DND-41 (cell line): ENCODE data around the gene BRIP1.

Source experiments
- ATAC-seq: fragments of 200-7000 bp; cut with Tn5 transposase; 3 replicates; pipeline ENCODE4 v1.9.1; 2021; ENCODE audit warnings: low read depth; ENCODE audit not compliant: insufficient read depth
- DNase-seq: peaks from one replicate; pipeline ENCODE4 v3.0.0-alpha.2; 2020
- H2AFZ ChIP-seq: 2 replicates; pipeline ENCODE4 v1.6.0; 2012; ENCODE audit warnings: low read depth, low read length
- H3K27ac ChIP-seq: 2 replicates; pipeline ENCODE4 v1.5.1; 2012; ENCODE audit warnings: low read length, inconsistent platforms
- H3K27me3 ChIP-seq: fragments of 200-600 bp; sonication (generic); 2 replicates; pipeline ENCODE4 v1.6.0; 2012; ENCODE audit warnings: low read length, mild to moderate bottlenecking, inconsistent platforms; ENCODE audit not compliant: insufficient read depth, poor library complexity
- H3K36me3 ChIP-seq: 2 replicates; pipeline ENCODE4 v1.5.1; 2012; ENCODE audit warnings: low read length, inconsistent platforms; ENCODE audit not compliant: insufficient read depth
- H3K4me1 ChIP-seq: 2 replicates; pipeline ENCODE4 v1.5.1; 2012; ENCODE audit warnings: mild to moderate bottlenecking, low read length; ENCODE audit not compliant: insufficient read depth
- H3K4me2 ChIP-seq: 2 replicates; pipeline ENCODE4 v1.6.0; 2012; ENCODE audit warnings: mild to moderate bottlenecking, moderate library complexity, low read length, inconsistent platforms; ENCODE audit not compliant: insufficient read depth
- H3K4me3 ChIP-seq, 2 experiments: fragments of 200-600 bp in 1 of 2; shearing (Covaris generic) in 1 of 2; 2 replicates each; pipeline ENCODE4 v1.5.1; 2012 to 2016; ENCODE audit warnings: inconsistent platforms in 2 of 2, low read length in 2 of 2, mild to moderate bottlenecking in 2 of 2, low read depth in 1 of 2, moderate library complexity in 1 of 2
- H3K79me2 ChIP-seq: 2 replicates; pipeline ENCODE4 v1.6.0; 2012; ENCODE audit warnings: low read length, inconsistent platforms; ENCODE audit not compliant: insufficient read depth
- H3K9ac ChIP-seq: 2 replicates; pipeline ENCODE4 v1.6.0; 2012; ENCODE audit warnings: low read depth, mild to moderate bottlenecking, inconsistent platforms, low read length, moderate library complexity
- H3K9me3 ChIP-seq: 2 replicates; pipeline ENCODE4 v1.5.1; 2012; ENCODE audit warnings: low read length, moderate library complexity, mild to moderate bottlenecking, inconsistent platforms; ENCODE audit not compliant: insufficient read depth, severe bottlenecking
- H4K20me1 ChIP-seq: 2 replicates; pipeline ENCODE4 v1.6.0; 2012; ENCODE audit warnings: low read length; ENCODE audit not compliant: insufficient read depth
- EZH2 ChIP-seq: IDR thresholded peaks from 3 replicates; pipeline ENCODE4 v1.6.1; 2012; ENCODE audit warnings: borderline replicate concordance, low read depth, mild to moderate bottlenecking, moderate library complexity, low read length, inconsistent platforms; ENCODE audit not compliant: severe bottlenecking
- TF ChIP-seq, protein P1 (sequence below): IDR thresholded peaks from 2 replicates; pipeline ENCODE4 v1.5.1; 2012; ENCODE audit warnings: borderline replicate concordance, low read length, moderate library complexity, mild to moderate bottlenecking; ENCODE audit not compliant: poor library complexity, severe bottlenecking; ENCODE audit errors: extremely low read depth

BRIP1 gene

DNA sequence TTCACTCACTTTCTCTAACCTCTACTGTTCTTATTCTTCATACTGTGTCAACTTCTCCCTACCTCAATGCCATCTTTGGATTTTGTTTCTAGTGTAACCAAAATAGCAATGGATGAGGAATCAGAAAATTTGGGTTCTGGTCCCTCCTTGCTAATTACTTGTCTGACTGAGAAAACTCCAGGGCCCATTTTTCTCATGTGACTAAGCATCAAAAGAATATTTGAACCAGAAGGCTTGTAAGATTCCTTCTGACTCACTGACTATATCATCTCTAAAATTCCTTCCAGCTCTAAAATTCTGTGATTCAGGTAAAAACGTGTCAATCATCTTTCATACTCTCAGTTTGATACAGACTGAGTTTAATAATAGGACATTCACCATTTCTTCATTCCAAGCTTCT is 57.9 kb downstream of the BRIP1 start:
- H4K20me1 ChIP-seq, result no peaks in the 10 kb centered on the region
- no peaks in the 10 kb centered on the region for H3K27me3 ChIP-seq
- H3K36me3 ChIP-seq, result peaks cover 60% of the 10 kb centered on the region
- ATAC-seq (no peak), DNase-seq (no peak)
- no peak overlapping the region for H3K4me3 ChIP-seq
- no peak overlapping the region for H3K4me2 ChIP-seq
- H3K4me1 ChIP-seq, result no peaks in the 10 kb centered on the region
- H3K9ac ChIP-seq, result no peak overlapping the region
- H2AFZ ChIP-seq, result no peak overlapping the region
- no peak overlapping the region for H3K27ac ChIP-seq
- 0 out of 2 replicates have a peak, but pooled peaks cover 2% of the 10 kb centered on the region for H3K79me2 ChIP-seq
- no peak for TF ChIP-seq EZH2
- TF ChIP-seq, protein P1, sequence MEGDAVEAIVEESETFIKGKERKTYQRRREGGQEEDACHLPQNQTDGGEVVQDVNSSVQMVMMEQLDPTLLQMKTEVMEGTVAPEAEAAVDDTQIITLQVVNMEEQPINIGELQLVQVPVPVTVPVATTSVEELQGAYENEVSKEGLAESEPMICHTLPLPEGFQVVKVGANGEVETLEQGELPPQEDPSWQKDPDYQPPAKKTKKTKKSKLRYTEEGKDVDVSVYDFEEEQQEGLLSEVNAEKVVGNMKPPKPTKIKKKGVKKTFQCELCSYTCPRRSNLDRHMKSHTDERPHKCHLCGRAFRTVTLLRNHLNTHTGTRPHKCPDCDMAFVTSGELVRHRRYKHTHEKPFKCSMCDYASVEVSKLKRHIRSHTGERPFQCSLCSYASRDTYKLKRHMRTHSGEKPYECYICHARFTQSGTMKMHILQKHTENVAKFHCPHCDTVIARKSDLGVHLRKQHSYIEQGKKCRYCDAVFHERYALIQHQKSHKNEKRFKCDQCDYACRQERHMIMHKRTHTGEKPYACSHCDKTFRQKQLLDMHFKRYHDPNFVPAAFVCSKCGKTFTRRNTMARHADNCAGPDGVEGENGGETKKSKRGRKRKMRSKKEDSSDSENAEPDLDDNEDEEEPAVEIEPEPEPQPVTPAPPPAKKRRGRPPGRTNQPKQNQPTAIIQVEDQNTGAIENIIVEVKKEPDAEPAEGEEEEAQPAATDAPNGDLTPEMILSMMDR, result no peak
- no peaks in the 10 kb centered on the region for H3K9me3 ChIP-seq

DNA sequence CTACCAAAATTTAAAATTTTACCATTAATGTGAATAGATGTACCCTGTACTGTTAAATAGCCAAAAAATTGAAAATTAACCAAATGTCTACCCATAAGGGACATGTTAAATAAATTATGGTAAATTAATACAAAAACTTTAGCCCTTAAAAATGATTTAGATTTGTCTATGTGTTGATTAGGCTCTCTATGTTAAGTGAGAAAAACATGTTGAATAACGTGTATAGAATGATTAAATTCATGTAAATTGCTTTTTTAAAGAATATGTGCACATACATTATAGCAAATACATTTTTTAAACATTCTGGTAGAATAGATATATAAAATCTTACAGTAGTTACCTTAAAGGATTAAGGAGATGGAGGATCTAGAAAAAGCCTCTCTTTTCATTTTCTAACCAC is 59.5 kb downstream of the BRIP1 start:
- peaks cover 66% of the 10 kb centered on the region for H3K36me3 ChIP-seq
- H3K4me1 ChIP-seq, result no peaks in the 10 kb centered on the region
- no peak overlapping the region for H2AFZ ChIP-seq
- ATAC-seq, result no peak
- H3K4me3 ChIP-seq, result no peak overlapping the region
- no peak overlapping the region for H3K27ac ChIP-seq
- H4K20me1 ChIP-seq, result no peaks in the 10 kb centered on the region
- 0 out of 2 replicates have a peak, but pooled peaks cover 2% of the 10 kb centered on the region for H3K79me2 ChIP-seq
- H3K9me3 ChIP-seq, result no peaks in the 10 kb centered on the region
- DNase-seq, result no peak
- H3K4me2 ChIP-seq, result no peak overlapping the region
- H3K27me3 ChIP-seq, result no peaks in the 10 kb centered on the region
- no peak for TF ChIP-seq EZH2
- TF ChIP-seq, protein P1, result no peak
- H3K9ac ChIP-seq, result no peak overlapping the region

DNA sequence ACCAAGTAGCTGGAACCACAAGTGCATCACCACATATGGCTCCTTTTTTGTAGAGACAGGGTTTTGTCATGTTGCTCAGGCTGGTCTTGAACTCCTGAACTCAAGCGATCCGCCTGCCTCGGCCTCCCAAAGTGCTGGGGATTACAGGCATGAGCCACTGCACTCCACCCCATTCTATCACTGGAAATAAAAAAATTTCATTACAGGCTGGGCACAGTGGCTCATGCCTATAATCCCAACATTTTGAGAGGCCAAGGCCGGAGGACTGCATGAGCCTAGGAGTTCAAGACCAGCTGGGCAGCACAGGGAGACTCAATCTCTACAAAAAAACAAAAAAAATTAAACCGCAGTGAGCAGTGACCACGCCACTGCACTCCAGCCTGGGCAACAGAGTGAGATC is 60.1 kb downstream of the BRIP1 start:
- Histone ChIP-seq H3K4me2 (no peak overlapping the region), H3K36me3 (peaks cover 64% of the 10 kb centered on the region), H3K27ac (no peak overlapping the region), H3K27me3 (no peaks in the 10 kb centered on the region), H3K9ac (no peak overlapping the region), H3K4me3 (no peak overlapping the region), H2AFZ (no peak overlapping the region), H3K4me1 (no peaks in the 10 kb centered on the region), H4K20me1 (no peaks in the 10 kb centered on the region), H3K79me2 (0 out of 2 replicates have a peak, but pooled peaks cover 2% of the 10 kb centered on the region), H3K9me3 (no peaks in the 10 kb centered on the region)
- TF ChIP-seq, protein P1, result no peak
- no peak for TF ChIP-seq EZH2
- DNase-seq, result no peak
- no peak for ATAC-seq

DNA sequence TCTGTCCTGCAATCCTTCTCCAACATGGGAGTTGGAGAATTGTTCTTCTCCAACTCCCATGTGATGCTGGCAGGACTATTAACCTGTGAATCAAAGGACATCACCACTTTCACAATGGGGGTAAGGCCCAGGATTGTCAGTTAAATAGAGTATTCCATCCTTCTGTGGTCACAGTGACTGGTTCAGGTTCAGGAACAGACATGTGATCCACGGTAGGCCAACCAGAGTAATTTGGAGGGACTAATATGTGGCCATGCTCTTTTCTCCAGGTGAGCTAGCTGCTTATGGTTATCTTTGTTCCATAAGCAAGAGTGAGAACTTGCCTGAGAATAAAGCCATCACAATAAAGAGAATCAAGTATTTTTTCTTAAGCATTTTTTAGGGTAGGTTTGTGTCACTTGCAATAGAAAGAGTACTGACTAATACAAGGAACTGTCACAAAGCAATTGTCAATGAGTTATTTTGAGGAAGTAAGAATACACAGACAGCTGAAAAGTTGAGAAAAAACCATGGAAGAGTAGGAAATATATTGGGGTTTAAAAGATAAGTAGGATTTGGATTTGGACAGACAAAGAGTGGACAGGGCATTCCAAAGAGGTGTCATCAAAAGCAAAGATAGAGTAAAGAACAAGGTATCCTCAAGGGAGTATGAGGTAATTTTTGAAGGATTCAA is 63.4 kb downstream of the BRIP1 start:
- DNase-seq (no peak), ATAC-seq (no peak)
- H3K9me3 ChIP-seq, result no peaks in the 10 kb centered on the region
- no peaks in the 10 kb centered on the region for H3K4me1 ChIP-seq
- no peak overlapping the region for H3K9ac ChIP-seq
- TF ChIP-seq, protein P1, result no peak
- no peak for TF ChIP-seq EZH2
- H3K4me3 ChIP-seq, result no peak overlapping the region
- H3K4me2 ChIP-seq, result no peak overlapping the region
- no peak overlapping the region for H2AFZ ChIP-seq
- no peak overlapping the region for H3K27ac ChIP-seq
- H3K79me2 ChIP-seq, result no peaks in the 10 kb centered on the region
- no peaks in the 10 kb centered on the region for H4K20me1 ChIP-seq
- H3K27me3 ChIP-seq, result no peaks in the 10 kb centered on the region
- H3K36me3 ChIP-seq, result peaks cover 71% of the 10 kb centered on the region
